K562 (cell line): ENCODE results near the gene DLGAP1. TPM values are rescaled to one million over a fixed set of nuclear protein-coding genes. Genes with fewer than 3 reads are reported as not detected.

Experiments
- ELF1 ChIP-seq: fragments of 200-800 bp; sonication (Bioruptor generic); IDR thresholded peaks from 2 replicates; pipeline ENCODE4 v1.6.1; 2016; ENCODE audit warnings: missing genetic modification characterization, missing compliant biosample characterization
- HOXB6 ChIP-seq: fragments of 250-450 bp; sonication (Bioruptor Pico); IDR thresholded peaks from 2 replicates; pipeline ENCODE4 v1.5.1; 2022; ENCODE audit warnings: mild to moderate bottlenecking, borderline replicate concordance
- KDM1A ChIP-seq, 2 experiments: fragments of 450-650 bp; IDR thresholded peaks; 2 replicates each; pipeline ENCODE4 v1.6.1; 2016; ENCODE audit warnings: mild to moderate bottlenecking in 2 of 2
- MAZ ChIP-seq, 2 experiments: fragments of 450-650 bp in 1 of 2; sonication (generic) in 1 of 2; formaldehyde crosslinking; IDR thresholded peaks in 1 of 2; conservative IDR thresholded peaks in 1 of 2; 2 replicates each; pipeline versions ENCODE4 v1.4.0 to v1.5.0; 2020; ENCODE audit warnings: mild to moderate bottlenecking in 1 of 2, missing genetic modification reagents in 1 of 2
- MYC ChIP-seq, 2 experiments: fragments of 250-450 bp in 1 of 2; sonication (Bioruptor Pico) in 1 of 2; IDR thresholded peaks; 2 replicates each; pipeline versions ENCODE4 v1.5.1 to v1.6.1; 2012 to 2021; ENCODE audit warnings: low read depth in 2 of 2, borderline replicate concordance in 1 of 2, improper control_type of control experiment in 1 of 2, low read length in 1 of 2, mild to moderate bottlenecking in 1 of 2, moderate library complexity in 1 of 2
- PHF8 ChIP-seq: fragments of 200-600 bp; sonication (generic); IDR thresholded peaks from 2 replicates; pipeline ENCODE4 v1.6.1; 2012; ENCODE audit warnings: mixed run types, mild to moderate bottlenecking, inconsistent platforms, low read length, moderate library complexity, borderline replicate concordance
- RHOXF2B ChIP-seq: fragments of 250-450 bp; sonication (Bioruptor Pico); conservative IDR thresholded peaks from 2 replicates; pipeline ENCODE4 v1.5.1; 2021
- SAP30 ChIP-seq: fragments of 200-600 bp; sonication (generic); IDR thresholded peaks from 2 replicates; pipeline ENCODE4 v1.6.1; 2012; ENCODE audit warnings: borderline replicate concordance, low read depth, mild to moderate bottlenecking, moderate library complexity, low read length, control low read depth, inconsistent platforms; ENCODE audit not compliant: insufficient read depth, poor library complexity, severe bottlenecking
- SMARCB1 ChIP-seq: IDR thresholded peaks from 2 replicates; pipeline ENCODE4 v1.6.1; 2011; ENCODE audit warnings: improper control_type of control experiment, low read depth; ENCODE audit not compliant: insufficient read length
- SMC3 ChIP-seq: conservative IDR thresholded peaks from 2 replicates; pipeline ENCODE4 v1.6.1; 2011; ENCODE audit warnings: low read depth, low read length, improper control_type of control experiment; ENCODE audit not compliant: insufficient read depth
- TARDBP ChIP-seq: fragments of 450-650 bp; IDR thresholded peaks from 2 replicates; pipeline ENCODE4 v1.6.1; 2016
- ZBED1 ChIP-seq: IDR thresholded peaks from 2 replicates; pipeline ENCODE4 v1.6.1; 2014
- ZNF232 ChIP-seq: sonication (generic); formaldehyde crosslinking; IDR thresholded peaks from 2 replicates; pipeline ENCODE4 v1.8.0; 2022; ENCODE audit warnings: mild to moderate bottlenecking, missing genetic modification reagents
- ZNF282 ChIP-seq: sonication (generic); formaldehyde crosslinking; IDR thresholded peaks from 2 replicates; pipeline ENCODE4 v1.8.1; 2023; ENCODE audit warnings: missing genetic modification reagents
- polyA plus RNA-seq, 8 experiments: library from polyadenylated mRNA; depleted of rRNA in 4 of 8; stranded (reverse) in 5 of 8; unstranded in 3 of 8; fragments of >200 nt; fragmentation: Nextera tagmentation in 2 of 8; fragmentation: Illumina TruSeq in 1 of 8; extraction: Ambion mirVana in 2 of 8; extraction: Trizol in 1 of 8; gene quantifications; 2 replicates each; pipeline versions ENCODE4 v1.2.1 to v1.2.3, GENCODE V29; 2011 to 2014; ENCODE audit warnings: inconsistent platforms in 1 of 8, missing spikeins in 1 of 8
- total RNA-seq, 7 experiments: library from RNA; depleted of rRNA in 6 of 7; stranded (reverse); fragments of >200 nt in 6 of 7; fragmentation: Illumina TruSeq in 2 of 7; extraction: Trizol in 2 of 7; gene quantifications; 2 replicates each; pipeline versions ENCODE4 v1.2.1 to v1.2.3, GENCODE V29; 2011 to 2021; ENCODE audit warnings: low replicate concordance in 1 of 7
- TF ChIP-seq, protein P1 (sequence below): fragments of 250-450 bp; sonication (Bioruptor Pico); IDR thresholded peaks from 2 replicates; pipeline ENCODE4 v1.5.0; 2021
- TF ChIP-seq, protein P2 (sequence below): fragments of 250-450 bp; sonication (Bioruptor Pico); IDR thresholded peaks from 2 replicates; pipeline ENCODE4 v1.9.0; 2021; ENCODE audit warnings: mild to moderate bottlenecking, inconsistent platforms
- TF ChIP-seq, protein P3 (sequence below): fragments of 450-650 bp; IDR thresholded peaks from 2 replicates; pipeline ENCODE4 v1.6.1; 2018; ENCODE audit warnings: mild to moderate bottlenecking, low read depth; ENCODE audit not compliant: partially characterized antibody
- TF ChIP-seq, protein P4 (sequence below): fragments of 450-650 bp; formaldehyde crosslinking; IDR thresholded peaks from 2 replicates; pipeline ENCODE4 v1.4.0; 2020; ENCODE audit warnings: mild to moderate bottlenecking, moderate library complexity
- TF ChIP-seq, protein P5 (sequence below): sonication (generic); formaldehyde crosslinking; IDR thresholded peaks from 2 replicates; pipeline ENCODE4 v1.8.1; 2023; ENCODE audit warnings: mild to moderate bottlenecking, missing genetic modification reagents

The DLGAP1 gene
- total and polyA plus RNA-seq, 9 of the 15 experiments (the other 6 are each of a cell fraction or from before 2014, with no cell fraction given) = 0.04 to 0.22 (median 0.08) TPM

DNA sequence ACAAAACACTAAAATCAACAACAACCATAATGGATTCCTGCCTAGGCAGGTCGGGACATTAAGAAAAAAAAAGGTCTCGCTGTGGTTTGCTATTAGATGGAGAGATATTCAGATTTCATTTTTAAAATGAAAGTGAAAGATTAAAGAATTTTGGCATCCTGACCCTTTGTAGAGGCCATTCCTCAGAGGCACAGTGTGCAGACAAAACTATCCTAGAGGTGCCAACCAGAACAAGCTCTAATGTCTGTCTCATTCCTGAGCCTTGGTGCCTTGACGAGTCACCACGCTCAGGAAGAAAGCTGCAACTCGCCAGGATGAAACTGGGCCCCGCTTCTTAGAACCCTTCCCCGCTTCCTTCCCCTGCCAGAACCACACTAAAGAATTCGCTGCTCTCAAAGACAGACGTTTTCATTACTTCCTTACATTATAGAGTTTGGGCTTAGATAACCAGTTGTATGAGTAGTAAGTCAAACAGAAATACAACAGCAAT lies 849.1 kb downstream of the DLGAP1 start (continued):
- TF ChIP-seq, protein P1, sequence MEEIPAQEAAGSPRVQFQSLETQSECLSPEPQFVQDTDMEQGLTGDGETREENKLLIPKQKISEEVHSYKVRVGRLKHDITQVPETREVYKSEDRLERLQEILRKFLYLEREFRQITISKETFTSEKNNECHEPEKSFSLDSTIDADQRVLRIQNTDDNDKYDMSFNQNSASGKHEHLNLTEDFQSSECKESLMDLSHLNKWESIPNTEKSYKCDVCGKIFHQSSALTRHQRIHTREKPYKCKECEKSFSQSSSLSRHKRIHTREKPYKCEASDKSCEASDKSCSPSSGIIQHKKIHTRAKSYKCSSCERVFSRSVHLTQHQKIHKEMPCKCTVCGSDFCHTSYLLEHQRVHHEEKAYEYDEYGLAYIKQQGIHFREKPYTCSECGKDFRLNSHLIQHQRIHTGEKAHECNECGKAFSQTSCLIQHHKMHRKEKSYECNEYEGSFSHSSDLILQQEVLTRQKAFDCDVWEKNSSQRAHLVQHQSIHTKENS (CRISPR knock-in tag) = no peak
- no peak for TF ChIP-seq SMC3
- no peak for TF ChIP-seq SAP30
- TF ChIP-seq, protein P2, sequence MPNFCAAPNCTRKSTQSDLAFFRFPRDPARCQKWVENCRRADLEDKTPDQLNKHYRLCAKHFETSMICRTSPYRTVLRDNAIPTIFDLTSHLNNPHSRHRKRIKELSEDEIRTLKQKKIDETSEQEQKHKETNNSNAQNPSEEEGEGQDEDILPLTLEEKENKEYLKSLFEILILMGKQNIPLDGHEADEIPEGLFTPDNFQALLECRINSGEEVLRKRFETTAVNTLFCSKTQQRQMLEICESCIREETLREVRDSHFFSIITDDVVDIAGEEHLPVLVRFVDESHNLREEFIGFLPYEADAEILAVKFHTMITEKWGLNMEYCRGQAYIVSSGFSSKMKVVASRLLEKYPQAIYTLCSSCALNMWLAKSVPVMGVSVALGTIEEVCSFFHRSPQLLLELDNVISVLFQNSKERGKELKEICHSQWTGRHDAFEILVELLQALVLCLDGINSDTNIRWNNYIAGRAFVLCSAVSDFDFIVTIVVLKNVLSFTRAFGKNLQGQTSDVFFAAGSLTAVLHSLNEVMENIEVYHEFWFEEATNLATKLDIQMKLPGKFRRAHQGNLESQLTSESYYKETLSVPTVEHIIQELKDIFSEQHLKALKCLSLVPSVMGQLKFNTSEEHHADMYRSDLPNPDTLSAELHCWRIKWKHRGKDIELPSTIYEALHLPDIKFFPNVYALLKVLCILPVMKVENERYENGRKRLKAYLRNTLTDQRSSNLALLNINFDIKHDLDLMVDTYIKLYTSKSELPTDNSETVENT (CRISPR knock-in tag) = no peak
- no peak; the same call in 1 of the 2 replicates for TF ChIP-seq PHF8
- no peak for TF ChIP-seq ZBED1
- no peak for TF ChIP-seq ZNF282 (CRISPR knock-in tag)
- no peak for TF ChIP-seq ELF1 (tag)
- TF ChIP-seq MYC (IDR thresholded peaks at IDR 0.05; ENCODE audit: low read depth, low read length) = no peak
- TF ChIP-seq MYC (CRISPR knock-in tag; IDR thresholded peaks at IDR 0.05; ENCODE audit: borderline replicate concordance, low read depth) = no peak
- no peak for TF ChIP-seq TARDBP
- TF ChIP-seq, protein P3, sequence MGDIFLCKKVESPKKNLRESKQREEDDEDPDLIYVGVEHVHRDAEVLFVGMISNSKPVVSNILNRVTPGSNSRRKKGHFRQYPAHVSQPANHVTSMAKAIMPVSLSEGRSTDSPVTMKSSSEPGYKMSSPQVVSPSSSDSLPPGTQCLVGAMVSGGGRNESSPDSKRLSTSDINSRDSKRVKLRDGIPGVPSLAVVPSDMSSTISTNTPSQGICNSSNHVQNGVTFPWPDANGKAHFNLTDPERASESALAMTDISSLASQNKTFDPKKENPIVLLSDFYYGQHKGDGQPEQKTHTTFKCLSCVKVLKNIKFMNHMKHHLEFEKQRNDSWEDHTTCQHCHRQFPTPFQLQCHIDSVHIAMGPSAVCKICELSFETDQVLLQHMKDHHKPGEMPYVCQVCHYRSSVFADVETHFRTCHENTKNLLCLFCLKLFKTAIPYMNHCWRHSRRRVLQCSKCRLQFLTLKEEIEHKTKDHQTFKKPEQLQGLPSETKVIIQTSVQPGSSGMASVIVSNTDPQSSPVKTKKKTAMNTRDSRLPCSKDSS = no peak
- peak in 1 of 2 experiments; percentile 55; a peak in 1 of 4 replicates for TF ChIP-seq MAZ (CRISPR knock-in tag; conservative IDR thresholded peaks at IDR 0.05 in 1 of 2, IDR thresholded peaks at IDR 0.05 in 1 of 2)
- no peak for TF ChIP-seq KDM1A (IDR thresholded peaks at IDR 0.05)
- TF ChIP-seq ZNF232 (CRISPR knock-in tag) = no peak
- TF ChIP-seq, protein P4, sequence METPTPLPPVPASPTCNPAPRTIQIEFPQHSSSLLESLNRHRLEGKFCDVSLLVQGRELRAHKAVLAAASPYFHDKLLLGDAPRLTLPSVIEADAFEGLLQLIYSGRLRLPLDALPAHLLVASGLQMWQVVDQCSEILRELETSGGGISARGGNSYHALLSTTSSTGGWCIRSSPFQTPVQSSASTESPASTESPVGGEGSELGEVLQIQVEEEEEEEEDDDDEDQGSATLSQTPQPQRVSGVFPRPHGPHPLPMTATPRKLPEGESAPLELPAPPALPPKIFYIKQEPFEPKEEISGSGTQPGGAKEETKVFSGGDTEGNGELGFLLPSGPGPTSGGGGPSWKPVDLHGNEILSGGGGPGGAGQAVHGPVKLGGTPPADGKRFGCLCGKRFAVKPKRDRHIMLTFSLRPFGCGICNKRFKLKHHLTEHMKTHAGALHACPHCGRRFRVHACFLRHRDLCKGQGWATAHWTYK = peak; percentile 25; the same call in 1 of the 2 replicates
- no peak; the same call in 1 of the 2 replicates for TF ChIP-seq HOXB6
- TF ChIP-seq, protein P5, sequence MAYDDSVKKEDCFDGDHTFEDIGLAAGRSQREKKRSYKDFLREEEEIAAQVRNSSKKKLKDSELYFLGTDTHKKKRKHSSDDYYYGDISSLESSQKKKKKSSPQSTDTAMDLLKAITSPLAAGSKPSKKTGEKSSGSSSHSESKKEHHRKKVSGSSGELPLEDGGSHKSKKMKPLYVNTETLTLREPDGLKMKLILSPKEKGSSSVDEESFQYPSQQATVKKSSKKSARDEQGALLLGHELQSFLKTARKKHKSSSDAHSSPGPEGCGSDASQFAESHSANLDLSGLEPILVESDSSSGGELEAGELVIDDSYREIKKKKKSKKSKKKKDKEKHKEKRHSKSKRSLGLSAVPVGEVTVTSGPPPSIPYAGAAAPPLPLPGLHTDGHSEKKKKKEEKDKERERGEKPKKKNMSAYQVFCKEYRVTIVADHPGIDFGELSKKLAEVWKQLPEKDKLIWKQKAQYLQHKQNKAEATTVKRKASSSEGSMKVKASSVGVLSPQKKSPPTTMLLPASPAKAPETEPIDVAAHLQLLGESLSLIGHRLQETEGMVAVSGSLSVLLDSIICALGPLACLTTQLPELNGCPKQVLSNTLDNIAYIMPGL = no peak
- no peak for TF ChIP-seq RHOXF2B (CRISPR knock-in tag)
- TF ChIP-seq SMARCB1 = peak; percentile 47
